LNCaP clone FGC (cell line): Measurements from ENCODE around the gene ARHGEF37.

Source experiments
- DNase-seq: peaks from one replicate; pipeline ENCODE4 v3.0.0-alpha.2; 2011; ENCODE audit warnings: low read depth
- H3K4me3 ChIP-seq: 2 replicates; pipeline ENCODE4 v1.5.1; 2011; ENCODE audit warnings: mild to moderate bottlenecking, low read depth, low read length, control low read depth
- TF ChIP-seq, protein P1 (sequence below): IDR thresholded peaks from 2 replicates; pipeline ENCODE4 v1.5.1; 2012; ENCODE audit warnings: mild to moderate bottlenecking; ENCODE audit not compliant: control insufficient read depth, insufficient read depth; ENCODE audit errors: extremely low read depth

Gene ARHGEF37

GRCh38 chr5:149544028-149544420, 37.3 kb upstream of the ARHGEF37 start:
- H3K4me3 ChIP-seq = no peak overlapping the region
- DNase-seq = no peak
- TF ChIP-seq, protein P1, sequence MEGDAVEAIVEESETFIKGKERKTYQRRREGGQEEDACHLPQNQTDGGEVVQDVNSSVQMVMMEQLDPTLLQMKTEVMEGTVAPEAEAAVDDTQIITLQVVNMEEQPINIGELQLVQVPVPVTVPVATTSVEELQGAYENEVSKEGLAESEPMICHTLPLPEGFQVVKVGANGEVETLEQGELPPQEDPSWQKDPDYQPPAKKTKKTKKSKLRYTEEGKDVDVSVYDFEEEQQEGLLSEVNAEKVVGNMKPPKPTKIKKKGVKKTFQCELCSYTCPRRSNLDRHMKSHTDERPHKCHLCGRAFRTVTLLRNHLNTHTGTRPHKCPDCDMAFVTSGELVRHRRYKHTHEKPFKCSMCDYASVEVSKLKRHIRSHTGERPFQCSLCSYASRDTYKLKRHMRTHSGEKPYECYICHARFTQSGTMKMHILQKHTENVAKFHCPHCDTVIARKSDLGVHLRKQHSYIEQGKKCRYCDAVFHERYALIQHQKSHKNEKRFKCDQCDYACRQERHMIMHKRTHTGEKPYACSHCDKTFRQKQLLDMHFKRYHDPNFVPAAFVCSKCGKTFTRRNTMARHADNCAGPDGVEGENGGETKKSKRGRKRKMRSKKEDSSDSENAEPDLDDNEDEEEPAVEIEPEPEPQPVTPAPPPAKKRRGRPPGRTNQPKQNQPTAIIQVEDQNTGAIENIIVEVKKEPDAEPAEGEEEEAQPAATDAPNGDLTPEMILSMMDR = no peak

- TF ChIP-seq, protein P1 = no peak
- DNase-seq = no peak
- H3K4me3 ChIP-seq = no peak overlapping the region
Observed at GRCh38 chr5:149545327-149545726, 36.0 kb upstream of the ARHGEF37 start.

DNA sequence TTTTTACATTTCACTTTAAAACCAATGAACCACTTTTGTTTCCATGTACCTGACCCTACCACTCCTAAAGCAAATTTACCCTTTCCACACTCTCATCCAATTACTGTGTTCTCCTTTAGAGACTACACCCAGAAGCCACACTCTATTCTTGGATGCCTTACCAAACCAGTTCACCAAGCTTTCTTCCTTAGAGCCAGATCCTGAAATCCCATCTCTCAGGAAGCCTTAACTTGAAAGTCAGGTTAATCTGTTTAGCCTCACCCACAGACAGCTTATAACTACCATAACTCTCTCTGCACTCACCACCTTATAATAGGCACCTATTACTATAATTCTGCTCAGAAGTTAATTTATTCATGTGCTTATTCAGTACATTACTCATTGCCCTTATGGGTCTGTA, 34.3 kb upstream of the ARHGEF37 start:
- TF ChIP-seq, protein P1 = no peak
- peak overlapping the region; percentile 39 for H3K4me3 ChIP-seq
- DNase-seq = peak; percentile 97

GRCh38 chr5:149549461-149550267, 31.6 kb upstream of the ARHGEF37 start:
- DNase-seq = no peak
- H3K4me3 ChIP-seq = peak overlapping the region; percentile 92
- TF ChIP-seq, protein P1 = no peak

DNA sequence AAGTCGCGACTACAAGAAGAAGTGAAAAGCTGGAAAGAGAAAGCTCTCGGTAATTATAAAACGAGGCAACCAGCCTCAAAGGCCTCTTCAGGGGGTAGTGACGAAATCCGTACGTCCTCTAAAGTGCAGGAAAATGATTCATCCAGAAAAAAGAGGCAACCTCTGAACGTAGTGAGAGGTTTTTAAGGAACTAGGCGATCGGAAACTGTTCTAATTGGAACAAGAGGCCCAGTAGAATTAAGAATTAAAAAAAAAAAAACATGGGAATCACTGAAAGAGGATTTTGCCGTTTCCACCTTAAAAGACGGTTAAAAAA, 31.1 kb upstream of the ARHGEF37 start:
- TF ChIP-seq, protein P1 = no peak
- no peak for DNase-seq
- peak overlapping the region; percentile 92 for H3K4me3 ChIP-seq

- H3K4me3 ChIP-seq = peak overlapping the region; percentile 92
- TF ChIP-seq, protein P1 = no peak
- DNase-seq = no peak
Observed at GRCh38 chr5:149550594-149551226, 30.6 kb upstream of the ARHGEF37 start.
